Measurements from ENCODE around the gene CCDC57.

CCDC57 gene

DNA sequence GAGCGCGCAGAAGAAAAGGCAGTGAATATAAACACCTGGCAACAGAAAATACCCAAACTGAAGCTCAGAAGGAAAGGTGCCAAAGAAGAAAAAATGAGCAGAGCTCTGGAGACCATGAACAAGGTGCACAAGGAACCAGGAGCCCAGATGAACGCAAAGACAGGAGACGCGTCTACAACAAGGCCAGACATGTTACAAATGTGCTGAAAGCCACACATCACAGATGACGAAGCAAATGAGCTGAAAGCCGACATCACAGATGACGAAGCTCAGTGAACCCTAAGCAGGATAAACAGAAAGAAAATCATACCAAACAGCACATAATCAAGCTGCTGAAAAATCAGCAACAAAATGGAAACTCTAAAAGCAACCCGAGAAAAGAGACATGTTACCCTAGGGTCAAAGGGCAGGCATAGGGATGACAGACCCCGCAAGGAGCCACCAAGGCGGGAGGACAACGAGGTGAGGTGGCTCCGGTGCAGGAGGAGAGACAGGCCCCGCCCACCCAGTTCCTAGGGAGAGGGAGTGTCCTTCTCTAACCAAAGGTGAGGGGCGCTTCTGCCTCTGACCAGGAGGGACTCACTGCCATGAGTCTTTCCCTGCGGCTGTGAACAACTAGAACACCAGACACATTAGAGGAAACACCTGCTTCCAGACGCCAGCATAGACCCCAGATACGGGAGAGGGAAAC lies 39.1 kb downstream of the CCDC57 start:
- DNase-seq = no peak

DNA sequence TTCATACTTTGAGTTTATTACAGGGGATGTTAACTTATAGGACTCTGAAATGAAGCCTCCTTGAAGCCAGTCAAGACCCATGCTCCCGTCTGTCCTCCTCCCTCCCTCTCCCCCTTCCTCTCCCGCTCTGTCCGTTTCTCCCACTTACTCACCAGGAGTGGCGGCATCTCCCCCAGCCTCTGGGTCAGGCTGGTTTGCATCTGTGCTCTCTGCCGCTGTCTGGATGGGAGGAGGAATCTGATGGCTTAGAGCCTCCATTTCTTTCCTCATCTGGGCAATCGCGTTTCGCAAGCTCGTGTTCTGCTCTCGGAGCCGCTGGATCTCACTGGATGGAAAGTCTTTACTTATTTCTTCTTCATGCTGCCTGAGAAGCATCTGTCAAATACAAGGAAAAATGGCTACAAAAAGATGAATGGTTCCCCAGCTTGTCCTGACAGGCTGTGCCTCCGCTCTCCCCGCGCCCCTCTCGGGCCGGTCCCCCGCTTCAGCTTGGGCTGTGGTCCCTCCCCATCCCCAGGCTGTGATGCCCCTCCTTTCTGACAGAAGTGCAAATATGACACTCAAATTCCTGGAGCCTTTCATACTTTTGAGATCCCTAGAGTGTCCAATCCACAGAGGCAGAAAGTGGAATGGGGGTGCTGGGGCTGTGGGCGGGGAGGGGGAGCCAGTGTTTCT lies 40.0 kb downstream of the CCDC57 start:
- DNase-seq = no peak

DNA sequence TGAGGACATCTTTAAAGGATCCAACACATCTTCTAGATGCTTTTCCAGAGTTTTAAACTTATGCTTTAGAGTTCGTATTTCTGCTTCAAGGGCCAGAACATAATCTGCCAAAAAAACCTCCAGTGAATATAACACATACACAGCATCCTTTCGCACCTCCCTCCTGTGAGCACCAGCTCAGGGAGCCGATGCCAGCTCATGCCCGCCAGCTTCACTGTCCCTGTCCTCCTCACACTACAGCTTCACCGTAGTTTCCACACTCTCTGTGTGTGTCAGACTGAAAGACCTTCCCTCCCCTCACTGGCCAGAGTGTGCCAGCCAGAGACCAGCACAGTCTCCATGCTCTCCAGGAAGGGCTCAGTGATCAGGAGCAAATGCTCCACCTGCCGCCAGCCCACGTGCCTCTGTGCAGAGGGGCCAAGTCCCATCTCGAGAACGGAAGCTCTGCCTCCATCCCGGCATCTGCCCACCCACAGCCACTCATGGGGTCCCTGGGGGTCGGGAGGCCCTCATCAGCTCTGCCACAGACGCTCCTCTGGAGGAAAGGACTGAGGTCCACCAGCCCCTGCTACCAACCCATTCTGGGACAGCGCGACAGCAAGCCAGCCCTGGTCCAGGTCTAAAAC lies 40.8 kb downstream of the CCDC57 start:
- DNase-seq = no peak

DNA sequence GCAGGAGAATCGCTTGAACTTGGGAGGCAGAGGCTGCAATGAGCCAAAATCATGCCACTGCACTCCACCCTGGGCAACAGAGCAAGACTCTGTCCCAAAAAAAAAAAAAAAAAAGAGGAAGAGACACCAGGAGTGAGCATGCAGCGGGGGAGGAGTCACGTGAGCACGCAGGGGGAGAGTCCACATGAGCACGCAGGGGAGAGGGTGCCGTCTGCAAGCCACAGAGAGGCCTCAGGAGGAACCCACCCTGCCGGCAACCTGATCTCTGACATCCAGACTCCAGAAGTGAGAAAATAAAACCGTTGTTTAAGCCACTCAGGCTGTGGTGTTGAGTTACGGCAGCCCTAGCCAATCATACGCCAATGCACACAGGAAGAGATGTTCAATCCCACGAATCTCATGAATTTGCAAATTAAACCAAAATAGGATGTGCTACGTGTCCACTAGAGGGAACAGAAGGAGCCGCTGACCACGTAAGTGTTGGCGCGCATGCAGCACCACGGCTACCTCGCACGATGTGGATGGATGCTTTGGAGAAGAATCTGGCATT lies 42.2 kb downstream of the CCDC57 start:
- no peak for DNase-seq

DNA sequence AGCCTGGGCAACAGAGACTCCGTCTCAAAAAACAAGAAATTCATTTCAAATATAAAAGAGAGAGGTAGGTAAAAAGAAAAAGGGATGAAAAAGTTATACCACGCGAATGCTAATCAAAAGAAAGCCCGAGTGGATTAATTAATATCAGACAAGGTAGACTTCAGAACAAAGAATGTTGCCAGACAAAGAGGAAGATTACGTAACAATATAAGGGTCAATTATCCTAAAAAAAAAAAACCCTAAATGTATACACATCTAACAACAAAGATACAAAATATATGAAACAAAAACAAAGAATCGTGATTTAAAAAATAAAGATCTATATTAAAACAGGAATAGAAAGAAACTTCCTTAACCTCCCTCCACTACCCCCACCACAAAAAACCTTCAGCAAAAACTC lies 44.1 kb downstream of the CCDC57 start:
- DNase-seq = no peak

DNA sequence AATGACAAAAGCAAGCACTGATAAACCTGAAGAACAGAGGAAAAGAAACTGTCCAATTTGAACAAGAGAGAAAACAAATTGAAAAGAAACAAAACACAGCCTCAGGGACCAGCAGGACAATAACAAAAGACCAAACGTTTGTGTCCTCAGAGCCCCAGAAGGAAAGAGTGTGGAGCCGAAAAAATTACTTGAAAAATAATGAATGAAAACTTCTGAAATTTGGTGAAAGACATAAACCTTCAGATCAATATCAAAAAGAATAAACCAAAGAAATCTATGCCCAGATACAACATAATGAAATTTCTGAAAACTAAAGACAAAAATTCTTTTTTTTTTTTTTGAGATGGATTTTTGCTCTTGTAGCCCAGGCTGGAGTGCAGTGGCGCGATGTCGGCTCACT lies 45.6 kb downstream of the CCDC57 start:
- DNase-seq = no peak

DNA sequence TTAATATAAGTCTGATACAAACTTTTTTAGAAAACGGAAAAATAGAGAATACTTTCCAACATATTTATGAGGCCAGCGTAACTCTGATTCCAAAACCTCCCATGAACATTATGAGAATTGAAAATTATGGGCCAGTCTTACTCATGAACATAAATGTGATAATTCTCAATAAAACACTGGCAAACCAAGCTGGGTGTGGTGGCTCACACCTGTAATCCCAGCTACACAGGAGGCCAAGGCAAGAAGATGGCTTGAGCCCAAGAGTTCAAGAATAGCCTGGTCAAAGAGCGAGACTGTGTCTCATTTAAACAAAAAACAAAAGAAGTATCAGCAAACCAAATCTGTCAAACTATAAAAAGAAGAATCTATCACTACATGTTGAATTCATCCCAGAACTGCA lies 47.8 kb downstream of the CCDC57 start:
- DNase-seq = no peak

DNA sequence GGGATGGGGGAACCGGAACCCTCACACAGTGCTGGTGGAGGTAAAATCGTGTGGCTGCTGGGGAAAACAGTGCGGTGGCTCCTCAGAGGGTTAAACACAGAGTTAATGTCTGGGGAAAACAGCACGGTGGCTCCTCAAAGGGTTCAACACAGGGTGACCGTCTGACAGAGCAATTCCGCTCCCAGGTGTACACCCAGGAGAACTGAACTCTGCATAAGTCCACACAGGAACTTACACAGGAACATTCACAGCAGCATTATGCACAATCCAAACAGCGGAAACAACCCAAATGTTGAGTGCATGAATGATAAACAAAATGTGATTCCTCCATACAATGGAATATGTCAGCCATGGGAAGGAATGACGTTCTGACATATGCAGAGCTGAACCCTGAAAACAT lies 51.4 kb downstream of the CCDC57 start:
- DNase-seq = no peak

DNA sequence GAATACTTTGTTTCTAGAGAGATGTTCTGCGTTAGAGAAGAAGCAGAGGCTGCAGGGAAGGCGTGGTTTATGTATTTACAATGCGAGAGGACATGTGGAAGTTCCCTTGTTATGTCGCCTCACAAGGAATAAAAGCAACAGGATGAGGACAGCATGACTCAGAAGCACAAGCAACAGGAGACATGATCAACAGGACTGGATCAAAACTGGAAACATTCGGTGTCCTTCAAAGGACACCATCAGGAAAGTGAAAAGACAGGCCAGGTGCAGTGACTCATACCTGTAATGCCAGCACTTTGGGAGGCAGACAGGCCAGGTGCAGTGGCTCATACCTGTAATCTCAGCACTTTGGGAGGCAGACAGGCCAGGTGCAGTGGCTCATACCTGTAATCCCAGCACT lies 52.6 kb downstream of the CCDC57 start:
- DNase-seq = no peak

DNA sequence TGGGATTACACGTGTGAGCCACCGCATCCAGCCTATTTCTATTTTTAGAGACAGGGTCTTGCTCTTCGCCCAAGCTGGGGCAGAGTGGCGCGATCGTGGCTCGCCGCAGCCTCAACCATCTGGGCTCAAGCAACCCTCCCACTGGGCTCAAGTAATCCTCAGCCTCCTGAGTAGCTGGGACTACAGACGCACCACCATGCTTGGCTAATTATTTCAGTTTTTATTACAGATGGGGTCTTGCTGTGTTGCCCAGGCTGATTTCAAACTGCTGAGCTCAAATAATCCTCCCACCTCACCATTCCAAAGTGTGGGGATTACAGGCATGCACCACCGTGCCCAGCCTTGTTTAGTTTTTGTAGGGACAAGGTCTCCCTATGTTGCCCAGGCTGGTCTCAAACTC lies 53.8 kb downstream of the CCDC57 start:
- no peak for DNase-seq

DNA sequence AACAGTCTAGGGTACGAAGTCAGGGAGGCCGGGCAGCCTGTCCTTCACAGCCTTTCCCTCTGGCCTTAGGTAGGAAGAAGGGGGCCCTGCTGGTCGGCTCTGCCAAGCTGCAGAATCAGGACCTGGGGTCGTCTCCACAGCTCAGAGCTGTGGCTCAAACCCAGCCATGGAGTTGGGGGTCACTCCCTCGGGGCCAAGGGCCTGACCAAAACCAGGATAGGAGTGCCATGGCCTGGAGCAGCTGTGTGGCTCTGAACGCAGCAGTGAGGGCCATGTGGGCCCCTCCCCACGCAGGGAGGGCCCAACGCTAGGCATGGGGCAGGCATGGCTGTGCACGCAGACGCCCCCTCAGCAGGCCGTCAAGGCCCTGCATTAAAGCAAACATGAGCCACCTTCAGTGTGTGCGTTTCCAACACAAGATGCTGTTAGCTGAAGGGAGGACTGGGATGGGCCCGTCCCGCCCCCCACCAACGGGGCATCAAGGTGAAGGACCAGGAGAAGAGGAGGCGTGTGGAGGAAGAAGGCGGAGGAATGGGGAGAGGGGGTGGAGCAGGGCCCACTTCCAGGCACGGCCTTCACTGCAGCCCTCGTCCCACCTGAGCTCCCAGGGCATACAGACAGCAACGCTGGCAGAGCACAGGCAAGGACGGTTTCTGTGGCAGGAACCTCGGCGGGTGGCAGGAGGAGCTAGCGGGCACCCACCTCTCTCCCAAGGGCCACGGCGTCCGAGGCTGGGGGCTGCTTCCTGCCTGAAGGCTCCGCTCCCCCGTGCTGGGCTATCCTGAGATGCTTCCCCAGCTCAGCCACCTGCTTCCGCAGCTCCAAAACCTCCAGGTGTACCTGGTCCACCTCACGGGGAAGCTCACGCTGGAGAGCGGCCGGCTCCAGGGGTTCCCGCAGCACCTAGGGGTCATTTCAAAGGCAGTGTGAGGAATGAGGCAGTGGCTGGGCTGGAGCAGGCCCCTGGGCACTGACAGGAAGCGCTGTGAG lies 55.3 kb downstream of the CCDC57 start:
- DNase-seq = no peak

DNA sequence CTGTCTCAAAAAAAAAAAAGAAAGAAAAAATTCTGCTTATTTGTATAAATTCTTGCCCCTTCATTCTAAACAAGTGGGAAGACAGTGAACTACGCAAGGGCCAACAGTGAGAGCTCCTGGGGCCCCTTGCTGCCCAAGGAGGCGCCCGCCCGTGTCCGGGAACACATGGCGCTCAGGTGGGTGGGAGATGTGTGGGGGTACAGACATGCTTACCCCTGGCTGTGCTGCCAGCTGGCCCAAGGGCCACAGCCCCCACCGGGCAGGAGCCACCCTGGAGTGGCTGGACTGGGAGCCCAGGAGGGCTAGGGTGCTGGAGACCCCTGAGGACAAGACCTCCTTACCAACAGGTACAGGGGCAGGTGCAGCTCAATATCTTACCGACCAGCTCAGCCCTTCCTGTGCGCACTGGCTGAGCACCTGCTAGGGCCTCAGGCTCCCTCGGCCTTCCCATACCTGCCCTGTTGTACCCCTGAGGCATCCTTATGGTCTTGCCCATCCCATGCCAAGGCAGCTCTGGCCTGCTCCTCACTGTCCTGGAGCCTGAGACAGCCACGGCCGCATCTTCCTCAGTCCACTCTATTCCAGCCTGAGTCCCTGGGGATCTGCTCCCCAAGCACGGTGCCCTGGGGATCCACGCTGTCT lies 56.2 kb downstream of the CCDC57 start:
- no peak for DNase-seq

DNA sequence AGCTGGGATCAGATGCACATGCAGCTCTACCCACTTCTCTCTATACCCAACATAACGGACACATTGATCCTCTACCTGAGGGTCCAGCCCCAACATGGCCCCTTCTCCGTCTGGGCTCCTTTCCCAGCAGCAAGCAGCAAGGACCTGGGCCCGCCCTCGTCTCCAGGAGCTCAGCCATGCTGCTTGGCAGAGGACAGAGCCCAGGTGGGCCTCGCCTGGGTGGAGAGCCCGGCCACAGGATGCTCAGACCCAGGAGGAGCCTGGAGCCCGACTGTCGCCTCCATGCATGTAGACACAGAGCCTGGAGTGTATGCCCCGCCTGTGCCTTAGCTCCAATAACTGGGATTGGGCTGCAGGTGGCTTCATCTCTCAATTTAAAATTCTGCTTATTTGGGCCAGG lies 57.0 kb downstream of the CCDC57 start:
- DNase-seq = no peak

DNA sequence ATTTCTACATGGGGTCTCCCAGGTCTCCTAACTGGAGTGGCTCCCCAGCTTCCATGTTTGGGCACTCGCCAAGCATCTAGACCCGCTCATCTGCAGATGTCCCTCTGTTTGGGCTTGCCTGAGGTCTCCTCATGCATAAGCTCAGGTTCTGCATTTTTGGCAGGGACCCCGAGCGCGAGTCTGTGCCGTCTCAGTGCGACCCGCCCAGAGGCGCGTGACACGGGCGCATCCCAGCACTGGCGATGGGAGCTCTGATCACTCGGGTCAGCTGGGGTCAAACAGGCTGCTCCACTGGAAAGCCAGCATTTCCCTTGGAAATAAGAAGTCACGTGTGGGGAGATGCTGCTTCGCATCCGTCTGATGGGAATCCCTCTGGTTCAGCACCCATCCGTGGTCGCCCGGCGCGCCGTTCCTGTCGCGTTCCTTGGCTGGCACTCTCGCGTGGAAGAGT lies 57.7 kb downstream of the CCDC57 start:
- no peak for DNase-seq

DNA sequence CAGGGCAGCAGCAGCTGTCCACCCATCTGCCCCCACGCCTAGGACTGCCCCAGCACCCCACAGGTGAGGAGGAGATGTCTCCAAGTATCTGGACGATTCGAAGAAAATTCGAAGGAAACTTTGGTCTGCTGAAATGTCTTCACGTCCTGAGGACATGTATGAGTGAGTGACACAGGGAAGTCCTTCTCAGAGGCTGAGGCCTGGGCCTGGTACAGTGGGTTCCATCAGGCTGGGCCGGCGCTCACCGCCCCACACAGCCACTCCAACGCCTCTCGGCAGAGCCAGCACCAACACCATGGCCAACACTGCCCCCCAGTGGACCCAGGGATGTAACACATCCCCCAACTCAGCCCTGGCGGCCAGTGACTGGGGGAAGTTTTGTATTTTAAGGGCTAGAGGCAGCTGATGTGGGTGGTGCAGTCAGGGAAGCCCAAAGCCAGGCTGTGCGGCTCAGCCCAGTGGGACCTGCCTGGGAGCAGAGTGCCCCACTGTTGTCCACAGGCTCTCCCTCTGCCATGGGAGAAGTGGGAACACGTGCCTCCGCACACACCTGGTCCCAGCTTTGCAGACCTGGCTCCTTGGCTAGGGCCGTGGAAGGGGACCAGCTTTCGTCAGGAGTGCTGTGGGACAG lies 58.8 kb downstream of the CCDC57 start:
- peak; percentile 16 for DNase-seq

DNA sequence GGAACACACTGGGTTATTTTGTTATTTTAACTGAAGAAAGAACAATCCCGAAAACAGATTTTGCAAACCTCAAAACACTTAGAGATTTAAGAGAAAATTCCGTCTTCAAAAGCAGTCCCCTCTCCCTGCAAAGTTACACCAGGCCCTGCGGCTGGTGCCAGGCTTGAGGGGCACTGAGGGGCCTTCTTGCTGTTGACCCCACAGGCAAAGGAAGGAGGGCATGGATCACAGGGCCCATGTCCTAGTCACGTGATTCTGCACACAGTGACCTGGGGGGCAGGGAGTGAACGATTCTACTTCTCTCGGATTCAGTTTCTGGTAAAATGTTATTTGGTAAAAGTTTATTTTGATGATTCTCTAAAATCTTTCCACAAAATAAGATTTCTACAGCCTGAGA lies 59.3 kb downstream of the CCDC57 start:
- no peak for DNase-seq

DNA sequence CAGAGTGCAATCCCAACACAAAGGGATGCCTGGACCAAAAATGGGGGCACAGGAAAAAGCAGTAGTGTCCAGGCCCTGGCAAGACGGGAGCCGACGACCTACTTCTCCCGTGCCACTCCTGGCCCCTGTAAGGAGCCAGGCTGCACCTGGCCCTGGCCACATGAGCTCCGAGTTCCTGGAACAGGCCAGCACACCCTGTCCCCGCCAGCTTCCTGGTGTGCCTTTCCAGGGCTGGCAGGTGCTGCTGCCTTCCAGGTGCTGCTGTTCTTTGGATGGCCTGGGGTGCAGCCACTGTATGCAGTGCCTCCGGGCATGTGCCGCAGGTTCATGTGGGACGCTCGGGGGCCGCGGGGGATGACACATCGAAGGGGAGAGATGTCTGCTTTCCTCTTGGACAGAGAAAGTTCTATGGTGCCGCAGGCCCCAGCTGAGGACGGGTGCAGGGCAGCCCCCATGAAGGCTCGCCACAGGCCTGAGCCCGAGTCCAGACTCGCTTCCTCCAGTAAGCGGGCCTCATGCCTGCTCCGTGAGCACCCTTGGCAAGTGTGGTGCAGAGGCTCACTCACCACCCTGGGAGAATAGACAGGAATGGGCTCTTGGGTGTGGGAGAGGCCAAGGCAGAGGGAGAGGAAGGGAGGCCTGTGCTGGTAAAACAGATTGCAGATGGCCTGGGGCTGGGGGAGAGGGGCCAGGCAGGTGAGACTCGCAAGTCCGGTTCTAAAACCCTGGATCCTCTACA lies 59.9 kb downstream of the CCDC57 start:
- no peak for DNase-seq

DNA sequence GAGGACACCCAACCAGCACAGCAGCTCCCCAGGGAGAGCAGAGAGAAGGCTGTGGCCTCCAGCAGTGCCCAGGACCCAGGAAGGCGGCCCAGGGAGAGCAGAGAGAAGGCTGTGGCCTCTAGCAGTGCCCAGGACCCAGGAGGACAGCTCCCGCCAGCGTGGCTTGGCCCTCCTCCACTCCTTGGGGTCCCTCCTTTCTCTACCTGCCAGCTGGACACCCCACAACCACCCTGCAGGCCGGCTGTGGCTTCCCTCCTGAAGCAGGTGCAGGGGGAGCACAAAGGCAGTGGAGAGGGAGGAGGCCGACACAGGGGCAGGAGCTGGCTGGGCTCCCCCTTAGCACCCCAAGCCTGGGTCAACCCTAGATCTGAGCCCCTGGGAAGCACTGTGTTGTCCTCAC lies 60.5 kb downstream of the CCDC57 start:
- no peak for DNase-seq

DNA sequence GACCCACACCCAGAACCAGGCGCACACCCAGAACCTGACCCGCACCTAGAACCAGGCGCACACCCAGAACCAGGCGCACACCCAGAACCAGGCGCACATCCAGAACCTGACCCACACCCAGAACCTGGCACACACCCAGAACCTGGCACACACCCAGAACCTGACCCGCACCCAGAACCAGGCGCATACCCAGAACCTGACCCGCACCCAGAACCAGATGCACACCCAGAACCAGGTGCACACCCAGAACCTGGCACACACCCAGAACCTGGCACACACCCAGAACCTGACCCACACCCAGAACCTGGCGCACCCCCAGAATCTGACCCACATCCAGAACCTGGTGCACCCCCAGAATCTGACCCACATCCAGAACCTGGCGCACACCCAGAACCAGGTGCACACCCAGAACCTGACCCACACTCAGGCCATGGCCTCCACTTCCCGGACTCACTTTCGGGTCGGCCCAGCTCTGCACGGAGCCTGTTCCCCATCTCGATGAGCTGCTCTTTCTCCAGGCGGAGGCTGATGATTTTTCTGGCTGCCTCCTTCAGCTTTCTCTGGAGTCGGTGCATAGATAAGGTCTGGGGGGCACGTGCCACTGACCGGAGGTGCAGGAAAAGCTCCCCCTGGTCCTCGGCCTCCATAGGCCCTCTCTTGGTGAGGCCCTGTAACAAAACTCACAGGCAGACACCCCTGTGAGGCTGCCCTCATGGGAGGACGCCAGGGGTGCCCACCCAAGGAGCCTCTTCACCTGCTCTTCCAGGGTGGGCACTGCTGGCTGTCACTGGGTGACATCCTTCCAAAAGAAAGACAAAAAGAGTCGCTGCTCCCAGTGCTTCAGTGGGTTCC lies 61.3 kb downstream of the CCDC57 start:
- no peak for DNase-seq

All from DMS79 (cell line).